HG03469 (cell line): Measurements from ENCODE around the gene SNX27.

Experiments
- ATAC-seq: cut with Tn5 transposase; IDR thresholded peaks from one replicate; pipeline ENCODE4 v1.9.1; 2021; ENCODE audit warnings: mild to moderate bottlenecking, moderate library complexity, moderate number of reproducible peaks; ENCODE audit not compliant: unreplicated experiment

SNX27 gene

DNA sequence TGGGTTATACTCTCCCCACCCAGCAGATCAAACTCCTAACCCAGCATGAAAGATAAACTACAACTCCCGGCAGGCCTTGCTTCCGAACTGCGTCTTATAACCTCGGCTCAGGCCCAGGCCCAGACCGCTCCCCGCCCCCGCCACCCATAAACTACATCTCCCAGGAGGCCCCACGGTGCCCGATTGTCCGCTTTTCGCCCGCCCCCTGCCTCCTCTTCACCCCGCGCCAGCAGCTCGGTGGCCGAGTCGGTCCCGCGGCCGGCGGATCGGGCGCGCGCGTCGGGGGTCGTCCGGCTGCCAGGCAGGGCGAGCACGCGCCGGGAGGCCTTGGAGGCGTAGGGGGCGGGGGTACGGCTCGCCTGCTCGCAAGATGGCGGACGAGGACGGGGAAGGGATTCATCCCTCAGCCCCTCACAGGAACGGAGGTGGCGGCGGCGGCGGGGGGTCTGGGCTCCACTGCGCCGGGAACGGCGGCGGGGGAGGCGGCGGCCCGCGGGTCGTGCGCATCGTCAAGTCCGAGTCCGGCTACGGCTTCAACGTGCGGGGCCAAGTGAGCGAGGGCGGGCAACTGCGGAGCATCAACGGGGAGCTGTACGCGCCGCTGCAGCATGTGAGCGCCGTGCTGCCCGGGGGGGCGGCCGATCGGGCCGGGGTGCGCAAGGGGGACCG, at the start of gene SNX27:
TSS of gene SNX27 (plus strand) at position 219 of the 669 bp plus-strand sequence. CDS start at position 371, 152 bp downstream.
- peak; percentile 62 for ATAC-seq

DNA sequence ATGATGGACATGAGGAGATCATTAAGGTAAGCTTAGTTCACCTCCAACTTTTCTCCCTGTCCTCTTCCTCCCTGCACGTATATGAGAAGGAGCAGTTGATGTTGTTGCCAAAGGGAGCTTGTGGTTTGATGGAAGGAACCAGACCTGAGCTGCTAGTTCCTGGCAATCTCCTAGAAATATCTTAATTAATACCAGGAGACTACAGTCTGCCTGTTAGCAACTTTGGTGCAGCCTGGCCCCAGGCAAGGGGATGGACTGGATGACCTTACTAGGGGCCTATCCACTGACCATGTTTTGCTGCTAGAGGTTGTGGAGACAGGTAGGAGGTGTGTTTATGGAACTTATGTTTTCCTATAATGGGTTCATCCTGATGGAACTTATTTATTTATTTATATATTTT, 49.2 kb upstream of the SNX27 start:
- no peak for ATAC-seq

DNA sequence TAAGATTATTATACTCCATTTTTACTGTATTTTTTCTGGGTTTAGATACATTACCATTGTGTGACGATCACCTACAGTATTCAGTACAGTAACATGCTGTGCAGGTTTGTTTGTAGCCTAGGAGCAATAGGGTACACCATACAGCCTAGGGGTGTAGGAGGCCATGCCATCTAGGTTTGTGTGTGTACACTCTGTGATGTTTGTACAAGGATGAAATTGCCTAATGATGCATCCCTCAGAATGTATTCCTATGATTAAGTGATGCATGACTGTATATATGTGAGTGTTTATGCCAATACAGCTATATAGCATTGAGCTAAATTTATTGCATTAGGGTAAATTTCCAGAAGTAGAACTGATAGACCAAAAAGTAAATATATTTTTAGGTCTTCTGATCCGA, 48.5 kb upstream of the SNX27 start:
- ATAC-seq: no peak

DNA sequence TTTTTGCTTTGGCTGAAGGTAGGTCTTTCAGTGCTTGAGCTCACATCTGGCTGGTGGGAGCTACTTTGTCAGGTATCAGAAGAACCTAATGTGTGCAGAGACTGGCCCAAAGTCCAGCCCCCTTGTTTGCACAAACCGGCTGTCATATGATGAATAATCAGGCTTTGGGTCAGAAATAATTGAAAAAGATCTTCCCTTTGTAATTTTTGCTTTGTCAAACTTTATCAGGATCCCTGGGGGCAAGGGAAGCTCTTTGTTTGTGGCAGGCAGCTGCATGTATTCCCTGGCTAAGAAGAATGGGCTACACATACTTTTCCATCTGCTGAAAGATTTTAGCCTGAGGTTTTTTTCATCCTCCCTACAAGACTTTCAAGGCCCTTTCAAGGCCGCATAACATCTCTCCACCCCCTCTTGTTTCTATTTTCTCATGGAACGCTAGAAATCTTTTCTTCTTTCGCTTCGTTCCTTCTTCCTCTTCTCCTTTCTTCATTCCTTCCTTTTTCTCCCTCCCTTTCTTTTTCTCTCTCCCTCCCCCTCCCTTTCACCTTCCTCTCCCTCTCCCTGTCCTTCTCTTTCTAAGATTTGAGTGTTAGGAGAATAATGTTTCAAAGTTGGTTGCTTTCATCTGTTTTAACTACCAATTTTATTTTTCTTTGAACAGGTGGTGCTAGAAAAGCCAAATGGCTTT, 46.2 kb upstream of the SNX27 start:
- ATAC-seq: no peak

- no peak for ATAC-seq
Measured at GRCh38 chr1:151568626-151569088, 43.2 kb upstream of the SNX27 start.

GRCh38 chr1:151570819-151571218, 41.0 kb upstream of the SNX27 start:
- ATAC-seq: no peak

DNA sequence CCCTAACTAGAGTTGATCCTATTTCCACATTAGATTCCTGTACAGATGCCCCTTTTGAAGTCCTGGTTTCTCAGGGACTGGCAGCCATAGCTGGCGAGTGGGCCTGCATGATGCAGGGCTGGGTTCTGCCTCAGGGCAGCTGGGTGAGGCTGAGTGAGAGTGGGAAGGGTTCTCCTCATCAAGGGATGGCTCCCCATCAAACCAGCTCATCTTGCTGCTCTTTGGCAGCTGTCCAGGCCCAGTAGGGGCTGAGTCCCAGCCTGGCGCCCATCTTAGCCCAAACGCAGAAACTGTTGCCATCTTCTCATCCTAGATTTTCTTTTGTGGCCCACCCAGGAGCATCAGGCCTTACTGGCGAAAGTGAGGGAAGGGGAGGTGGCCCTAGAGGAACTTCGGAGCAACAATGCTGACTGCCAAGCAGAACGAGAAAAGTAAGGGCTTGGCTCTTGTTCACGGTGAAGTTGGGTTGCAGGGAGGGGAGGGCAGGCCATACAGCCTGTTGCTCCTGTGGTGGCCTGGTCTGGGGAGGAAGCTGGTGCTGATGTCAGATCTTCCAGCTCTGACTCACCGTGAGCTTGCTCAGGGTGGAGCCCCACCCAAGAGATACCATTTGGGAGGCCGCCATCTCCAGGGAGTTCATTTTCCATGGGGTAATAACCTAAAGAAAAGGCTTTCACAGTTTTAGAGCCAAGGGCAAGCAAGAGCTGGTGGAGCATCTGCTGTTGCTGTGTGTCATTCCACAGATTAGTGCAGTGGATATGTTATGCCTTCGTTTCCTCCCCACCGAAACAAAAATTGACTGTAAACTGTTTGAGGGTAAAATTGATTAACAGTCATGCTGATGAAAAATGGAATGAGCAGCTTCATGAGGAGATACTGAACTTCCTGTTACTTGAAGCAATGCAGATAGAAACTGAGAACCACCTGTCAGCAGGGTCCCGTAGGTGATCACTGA, 37.0 kb upstream of the SNX27 start:
- ATAC-seq: no peak

GRCh38 chr1:151577173-151577572, 34.7 kb upstream of the SNX27 start:
- no peak for ATAC-seq

DNA sequence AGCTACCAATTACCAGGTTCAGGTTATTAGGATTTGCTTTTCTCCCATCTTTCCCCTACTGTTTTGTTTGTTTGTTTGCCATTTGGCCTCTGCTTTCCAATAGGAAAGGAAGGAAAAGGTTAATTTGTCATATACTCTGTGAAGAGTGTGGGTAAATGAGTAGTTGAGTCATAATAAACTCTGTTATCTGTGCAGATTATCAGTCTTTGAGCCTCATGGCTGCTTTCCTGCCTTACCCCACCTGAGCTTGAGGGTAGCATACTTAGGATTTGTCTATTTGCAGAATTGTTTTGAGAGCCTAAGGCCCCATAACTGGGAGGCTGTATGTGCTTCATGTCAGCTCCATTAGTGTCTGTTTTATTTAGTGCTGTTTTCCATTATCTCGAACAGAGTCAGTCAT, 32.9 kb upstream of the SNX27 start:
- ATAC-seq: no peak

GRCh38 chr1:151579436-151580225, 32.2 kb upstream of the SNX27 start:
- ATAC-seq: no peak

- ATAC-seq: no peak
Measured at GRCh38 chr1:151581451-151581850, 30.4 kb upstream of the SNX27 start.

DNA sequence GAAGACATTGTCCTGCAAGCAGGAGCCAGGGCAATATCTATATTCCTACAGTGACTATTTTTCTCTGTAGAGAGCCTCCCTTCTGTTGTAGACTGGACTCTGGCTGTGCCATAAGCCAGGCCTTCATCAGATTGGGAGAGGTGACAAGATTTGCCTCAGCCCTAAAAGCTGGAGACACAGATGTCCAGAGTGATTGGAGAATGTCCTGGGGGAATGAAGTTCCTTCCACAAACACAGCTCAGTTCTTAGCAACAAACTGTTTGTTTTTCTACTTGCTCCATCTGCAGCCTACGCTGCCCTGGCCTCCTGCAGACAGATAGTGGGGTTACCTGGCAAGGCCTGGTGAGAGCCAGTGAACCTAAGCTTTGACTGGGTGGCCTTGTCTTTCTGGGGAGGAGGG, 29.9 kb upstream of the SNX27 start:
- no peak for ATAC-seq

GRCh38 chr1:151583796-151584195, 28.1 kb upstream of the SNX27 start:
- no peak for ATAC-seq

DNA sequence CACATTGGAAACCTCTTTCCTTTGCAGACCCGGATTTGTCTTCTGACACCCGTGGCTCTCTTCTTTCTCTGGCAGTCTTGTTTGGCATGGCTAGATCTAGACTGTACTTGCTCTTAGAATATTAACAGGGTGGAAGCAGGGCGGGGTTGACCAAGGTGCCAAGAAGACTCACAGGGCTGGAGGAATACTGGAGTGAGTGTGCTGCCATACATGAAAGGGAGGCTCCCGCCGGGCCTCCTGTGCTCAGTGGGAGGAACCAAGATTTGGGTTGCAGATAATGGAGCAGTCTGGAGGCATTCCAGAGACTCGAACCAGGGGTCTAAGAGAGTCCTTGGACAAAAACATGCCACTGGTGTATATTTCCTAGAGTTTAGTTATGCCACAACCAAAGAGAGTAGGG, 27.6 kb upstream of the SNX27 start:
- ATAC-seq: no peak

DNA sequence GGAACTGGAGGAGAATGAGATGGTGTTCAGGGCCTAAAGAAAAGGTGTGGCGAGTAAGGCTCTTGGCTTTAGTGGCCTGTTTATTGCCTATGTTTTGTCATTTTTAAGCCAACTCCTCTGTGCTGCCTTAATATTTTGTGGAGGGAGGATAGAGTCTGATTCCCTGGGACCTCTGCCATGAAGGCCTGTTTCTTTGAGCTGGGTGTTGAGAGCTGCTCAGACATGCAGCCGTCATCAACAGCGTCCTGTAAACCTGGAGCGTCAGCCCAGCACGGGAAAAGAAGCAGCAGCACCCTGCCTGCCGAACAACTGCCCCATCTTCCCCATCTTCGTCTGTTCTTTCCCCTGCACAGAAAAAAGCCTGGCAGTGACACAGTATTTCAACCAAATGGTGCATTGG, 27.1 kb upstream of the SNX27 start:
- no peak for ATAC-seq

DNA sequence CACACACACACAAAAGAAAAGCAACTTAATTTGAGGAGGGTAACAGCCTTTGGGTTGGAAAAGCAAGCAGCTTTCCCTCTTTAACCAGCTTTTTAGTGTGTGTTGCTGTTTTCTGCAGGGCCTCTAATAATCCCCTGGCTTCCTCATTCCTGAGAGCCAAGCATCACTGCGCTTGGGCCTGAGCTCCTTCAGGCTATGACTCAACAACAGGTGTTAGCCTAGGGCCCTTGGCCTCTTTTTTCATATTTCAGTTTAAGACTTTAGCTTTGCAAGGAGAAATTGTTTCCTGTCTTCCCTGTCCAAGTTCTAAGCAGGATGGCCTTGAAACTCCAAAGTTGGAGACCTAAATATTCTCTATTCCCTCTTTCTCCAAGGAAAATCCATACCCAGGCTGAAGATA, 26.2 kb upstream of the SNX27 start:
- no peak for ATAC-seq

DNA sequence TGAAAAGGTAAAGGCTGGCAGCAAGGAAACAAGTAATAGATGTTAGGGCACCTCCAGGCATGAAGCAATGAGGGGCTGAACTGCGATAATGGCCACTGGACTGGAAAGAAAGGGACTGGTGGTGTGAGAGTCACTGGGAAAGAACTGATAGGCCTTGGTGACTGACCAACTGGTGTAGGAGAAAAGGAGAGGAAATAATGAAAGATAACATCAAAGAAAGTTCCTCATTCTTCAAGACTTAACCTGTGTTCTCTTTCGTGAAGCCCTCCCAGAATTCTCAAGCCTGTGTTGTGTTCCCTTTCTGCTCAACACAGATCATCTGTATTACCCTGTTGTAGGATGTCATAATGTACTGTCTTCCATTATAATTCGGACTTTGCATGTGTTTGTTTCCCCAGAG, 20.9 kb upstream of the SNX27 start:
- no peak for ATAC-seq

DNA sequence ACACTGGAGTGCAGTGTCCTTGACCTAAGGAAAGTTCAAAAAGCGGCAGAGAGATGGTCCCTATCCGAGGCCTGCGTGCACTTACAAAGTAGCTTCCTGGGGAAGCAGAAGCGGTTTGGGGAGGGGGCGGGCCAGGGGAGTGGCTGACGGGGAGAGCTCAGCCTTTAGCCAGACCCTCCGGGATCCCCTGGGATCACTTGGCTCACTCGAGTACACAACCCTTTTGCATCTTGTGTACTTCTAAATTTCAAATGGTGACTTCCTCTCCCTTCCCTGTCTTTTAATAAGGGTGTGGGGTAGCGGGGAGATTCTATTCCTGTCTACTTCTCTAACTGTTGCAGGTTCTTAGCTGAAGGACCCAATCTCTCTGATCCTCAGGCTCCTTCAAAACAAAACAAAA, 18.1 kb upstream of the SNX27 start:
- ATAC-seq: no peak

DNA sequence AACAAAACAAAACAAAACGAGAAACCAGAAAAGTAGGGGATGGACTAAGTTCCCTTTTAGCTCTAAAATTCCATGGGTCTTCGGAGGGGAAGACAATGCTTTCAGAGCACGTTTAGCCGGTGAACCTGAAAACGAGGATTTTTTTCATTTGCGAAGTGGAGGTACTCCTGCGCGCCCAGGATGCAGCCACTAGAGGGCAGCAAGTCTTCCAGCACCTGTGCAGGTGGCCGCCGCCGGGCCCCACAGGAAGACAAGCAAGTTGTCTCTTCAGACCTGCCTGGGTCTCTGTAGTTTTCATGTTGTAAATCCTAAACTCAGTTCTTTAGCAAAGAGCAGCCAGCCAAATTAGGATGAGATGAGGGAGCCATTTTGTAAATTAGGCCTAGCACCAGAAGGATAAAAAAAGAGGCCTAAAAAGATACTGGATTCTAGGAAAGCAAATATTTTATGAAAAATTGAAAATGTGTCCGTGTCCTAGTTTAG, 17.7 kb upstream of the SNX27 start:
- ATAC-seq: no peak

GRCh38 chr1:151596166-151596953, 15.5 kb upstream of the SNX27 start:
- no peak for ATAC-seq
